GM12892 (cell line): ENCODE measurements around the gene BHLHA15.

Experiments used
- POLR2A ChIP-seq: IDR thresholded peaks from 2 replicates; pipeline ENCODE4 v1.6.1; 2011; ENCODE audit warnings: low read depth, low read length, control low read depth
- POLR2AphosphoS5 ChIP-seq: IDR thresholded peaks from 2 replicates; pipeline ENCODE4 v1.6.1; 2011; ENCODE audit warnings: low read depth, low read length, control low read depth
- TAF1 ChIP-seq: IDR thresholded peaks from 2 replicates; pipeline ENCODE4 v1.6.1; 2011; ENCODE audit warnings: low read depth, mild to moderate bottlenecking, control low read depth, low read length, borderline replicate concordance

- TF ChIP-seq POLR2A (no peak), TAF1 (no peak), POLR2AphosphoS5 (no peak)
Measured at GRCh38 chr7:98162758-98163157, 48.5 kb upstream of the BHLHA15 start.
